HG03103 (cell line): ENCODE data around the gene CFAP410.

Source experiments
- ATAC-seq: cut with Tn5 transposase; IDR thresholded peaks from one replicate; pipeline ENCODE4 v1.9.1; 2021; ENCODE audit warnings: low read depth; ENCODE audit not compliant: unreplicated experiment

Gene CFAP410

DNA sequence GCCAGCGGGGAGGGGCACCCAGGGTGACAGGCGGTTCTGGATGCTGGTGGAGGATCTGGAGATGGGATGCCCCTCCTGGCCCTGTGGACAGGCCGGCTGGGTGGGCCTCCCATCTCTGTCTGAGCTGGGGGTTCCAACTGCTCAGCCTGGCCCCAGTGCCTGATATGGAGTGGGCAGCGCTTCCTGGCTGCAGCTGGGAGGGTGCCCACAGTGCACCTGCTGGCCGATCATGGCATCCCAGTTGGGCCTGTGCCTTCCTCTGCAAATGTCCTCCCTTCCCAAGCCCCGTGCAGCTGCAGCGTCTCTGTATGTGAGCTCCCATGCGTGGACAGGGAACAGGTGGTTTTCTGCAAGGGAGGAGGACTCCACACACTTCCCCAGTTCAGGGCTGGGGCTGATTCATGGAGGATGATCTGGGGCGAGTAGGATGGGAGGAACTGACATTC, 37.2 kb downstream of the CFAP410 start:
- no peak for ATAC-seq

DNA sequence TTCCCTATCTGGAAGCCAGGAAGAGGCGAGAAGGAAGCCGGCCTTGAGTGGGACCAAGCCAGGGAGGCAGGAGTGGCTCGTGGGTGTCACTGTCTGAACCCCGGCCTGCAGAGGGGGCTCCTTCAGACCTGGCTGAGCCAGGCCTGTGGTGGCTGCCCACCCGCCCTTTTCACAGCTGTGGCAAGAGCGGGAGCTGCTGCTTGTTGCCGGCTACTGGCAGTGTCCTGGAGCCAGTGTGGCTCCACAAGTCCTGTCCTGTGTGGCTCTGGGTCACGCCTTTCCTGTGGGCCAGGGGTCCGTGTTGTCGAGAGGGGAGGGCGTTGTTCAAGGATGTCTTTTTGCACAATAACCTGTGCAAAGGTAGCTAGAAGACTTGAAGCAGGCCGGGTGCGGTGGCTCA, 38.0 kb downstream of the CFAP410 start:
- no peak for ATAC-seq

DNA sequence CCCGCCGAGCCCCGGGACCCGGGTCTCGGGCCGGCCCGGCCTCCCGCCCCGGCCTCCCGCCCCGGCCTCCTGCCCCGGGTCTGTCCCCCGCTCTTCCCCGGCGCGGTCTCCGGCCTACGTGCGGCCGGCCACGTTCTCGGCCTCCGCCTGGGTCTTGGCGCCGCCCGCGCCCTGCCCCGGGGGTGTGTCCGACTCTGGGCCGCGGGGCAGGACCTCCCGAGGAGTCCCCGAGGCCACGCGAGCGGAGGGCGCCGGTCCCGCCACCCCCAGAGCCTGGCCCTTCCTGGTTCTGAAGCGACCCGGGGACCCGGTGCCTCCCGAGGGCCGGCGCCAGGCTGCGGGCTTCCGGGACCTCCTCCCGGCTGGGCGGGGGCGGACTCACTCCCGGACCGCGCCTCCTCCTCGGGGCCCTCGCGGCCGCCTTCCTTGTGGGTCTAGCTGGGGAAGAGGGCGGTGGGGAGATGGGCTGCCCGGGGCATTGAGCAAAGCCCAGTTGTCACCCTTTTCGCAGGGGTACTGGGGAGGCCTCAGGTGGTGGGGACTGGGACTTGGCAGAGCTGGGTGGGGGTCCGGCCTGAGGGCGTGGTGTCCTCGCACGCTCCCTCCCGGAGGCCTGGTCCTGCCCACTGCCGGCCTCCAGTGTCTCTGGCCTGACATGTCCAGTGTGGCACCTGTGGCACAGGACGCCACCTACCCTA, 38.8 kb downstream of the CFAP410 start:
- peak; percentile 14 for ATAC-seq

DNA sequence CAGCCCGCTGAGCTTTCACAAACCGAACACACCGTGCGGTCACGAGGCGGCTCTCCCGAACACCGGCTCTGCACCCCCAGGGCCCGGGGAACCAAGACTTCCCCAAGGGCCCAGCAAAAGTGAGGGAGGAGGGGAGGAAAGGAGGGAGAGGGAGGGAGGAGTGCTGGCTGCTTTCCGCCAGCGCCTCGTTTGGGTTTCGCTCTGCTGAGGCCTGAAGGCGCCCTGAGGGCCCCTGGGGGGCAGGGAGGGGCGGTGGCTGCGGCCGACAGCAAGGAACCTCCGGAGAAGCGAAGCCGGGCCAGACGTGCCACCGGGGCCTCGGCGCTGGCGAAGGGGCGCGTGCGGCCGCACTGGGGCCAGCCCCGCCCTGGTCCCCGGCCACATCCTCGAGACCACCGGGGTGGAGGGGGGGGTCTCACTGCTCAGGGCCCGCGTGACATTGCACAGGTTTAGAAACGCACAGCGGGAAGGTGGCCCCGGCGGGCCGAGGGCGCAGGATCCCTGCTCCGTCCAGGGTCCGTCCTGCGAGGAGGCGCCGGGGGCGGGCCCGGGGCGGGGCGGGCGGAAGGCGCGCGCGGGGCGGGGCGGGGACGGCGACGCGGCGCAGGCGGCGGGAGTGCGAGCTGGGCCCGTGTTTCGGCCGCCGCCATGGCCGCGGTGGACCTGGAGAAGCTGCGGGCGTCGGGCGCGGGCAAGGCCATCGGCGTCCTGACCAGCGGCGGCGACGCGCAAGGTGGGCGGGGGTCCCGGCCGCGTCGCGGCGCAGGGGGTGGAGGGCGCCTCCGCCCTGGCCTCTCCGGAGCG, 39.5 kb downstream of the CFAP410 start, which contains the start of gene PFKL:
TSS of gene PFKL (plus strand) at position 596 of the 804 bp plus-strand sequence. CDS start at position 649, 53 bp downstream.
- peak; percentile 52 for ATAC-seq

DNA sequence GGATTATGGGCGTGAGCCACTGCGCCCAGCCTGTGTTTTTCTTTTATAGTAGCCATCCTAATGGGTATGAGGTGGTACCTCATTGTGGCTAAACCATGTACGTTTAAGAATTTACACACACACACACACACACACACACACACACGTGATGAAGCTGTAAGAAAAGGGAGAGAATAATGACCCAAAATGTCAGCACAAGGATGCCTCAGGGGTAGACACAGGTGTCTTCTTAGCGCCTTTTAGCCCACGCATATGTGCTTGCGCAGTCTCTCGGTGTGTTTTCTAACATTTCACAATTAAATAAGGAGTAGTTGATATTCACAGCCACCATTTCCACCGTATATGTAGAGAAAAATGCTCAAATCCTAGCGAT, 40.1 kb downstream of the CFAP410 start:
- no peak for ATAC-seq

DNA sequence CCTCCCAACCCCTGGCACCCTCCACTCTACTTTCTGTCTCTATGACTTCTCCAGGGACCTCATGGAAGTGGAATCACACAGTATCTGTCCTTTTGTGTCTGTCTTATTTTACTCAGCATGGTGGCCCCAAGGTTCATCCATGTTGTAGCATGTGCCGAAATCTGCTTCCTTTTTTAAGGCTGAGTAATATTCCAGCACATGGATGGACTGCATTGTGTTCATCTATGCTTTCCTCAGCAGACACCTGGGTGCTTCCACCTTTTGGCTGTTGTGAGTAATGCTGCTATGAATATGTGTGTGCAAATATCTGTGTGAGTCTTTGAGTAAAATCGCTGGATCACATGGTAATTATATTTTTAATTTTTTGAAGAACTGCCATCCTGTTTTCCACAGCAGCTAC, 40.9 kb downstream of the CFAP410 start:
- no peak for ATAC-seq

DNA sequence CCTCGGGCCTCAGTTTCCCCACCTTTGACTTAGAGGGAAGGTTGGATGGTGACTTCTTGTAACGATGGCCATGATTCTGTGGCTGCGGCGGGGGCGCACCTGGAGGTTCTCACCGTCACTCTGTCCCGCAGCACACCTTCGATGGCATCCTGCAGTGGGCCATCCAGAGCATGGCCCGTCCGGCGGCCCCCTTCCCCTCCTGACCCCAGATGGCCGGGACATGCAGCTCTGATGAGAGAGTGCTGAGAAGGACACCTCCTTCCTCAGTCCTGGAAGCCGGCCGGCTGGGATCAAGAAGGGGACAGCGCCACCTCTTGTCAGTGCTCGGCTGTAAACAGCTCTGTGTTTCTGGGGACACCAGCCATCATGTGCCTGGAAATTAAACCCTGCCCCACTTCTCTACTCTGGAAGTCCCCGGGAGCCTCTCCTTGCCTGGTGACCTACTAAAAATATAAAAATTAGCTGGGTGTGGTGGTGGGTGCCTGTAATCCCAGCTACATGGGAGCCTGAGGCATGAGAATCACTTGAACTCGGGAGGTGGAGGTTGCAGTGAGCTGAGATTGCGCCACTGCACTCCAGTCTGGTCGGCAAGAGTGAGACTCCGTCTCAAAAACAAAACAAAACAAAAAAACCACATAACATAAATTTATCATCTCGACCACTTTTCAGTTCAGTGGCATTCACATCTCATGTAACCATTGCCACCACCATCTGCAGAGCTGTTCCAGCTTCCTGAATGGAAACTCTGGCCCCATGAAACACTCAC, 41.5 kb downstream of the CFAP410 start:
- no peak for ATAC-seq

DNA sequence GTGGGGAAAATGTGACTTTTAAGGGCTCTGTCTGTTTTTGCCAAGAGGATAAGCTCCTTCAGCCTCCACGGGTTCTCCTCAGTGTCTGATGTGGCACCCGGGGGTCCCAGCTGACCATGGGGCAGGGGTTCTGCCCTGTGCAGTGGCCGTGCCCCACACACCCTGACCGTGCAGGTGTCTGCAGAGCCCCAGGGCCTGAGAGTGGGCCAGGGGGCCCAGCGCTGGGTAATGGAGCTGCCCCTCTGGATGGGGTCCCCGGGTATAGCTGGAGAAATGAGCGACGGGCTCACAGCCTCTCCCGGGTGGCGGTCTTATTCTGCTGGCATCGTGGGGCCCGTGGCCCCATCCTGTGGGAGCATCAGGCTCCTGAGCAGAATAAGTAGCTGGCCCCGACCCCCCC, 42.3 kb downstream of the CFAP410 start:
- no peak for ATAC-seq

DNA sequence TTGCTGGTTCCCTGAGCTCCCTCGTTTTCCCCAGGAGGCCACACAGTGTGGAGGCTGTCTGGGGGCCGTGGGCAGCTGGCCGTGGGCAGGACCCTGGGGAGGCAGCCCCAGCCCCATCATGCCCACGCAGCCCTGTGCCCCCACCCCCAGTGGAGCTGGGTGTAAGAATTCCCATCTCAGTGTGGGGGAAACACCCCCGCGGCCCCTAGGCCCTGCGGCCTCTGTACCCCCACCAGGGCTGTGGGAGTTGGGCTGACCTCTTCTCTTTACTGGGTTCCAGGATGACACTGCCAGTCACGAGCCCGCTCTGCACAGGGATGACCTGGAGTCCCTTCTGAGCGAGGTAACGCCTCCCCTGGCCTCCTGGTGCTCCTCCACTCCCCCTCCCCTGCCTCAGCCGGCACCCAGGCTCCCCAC, 43.1 kb downstream of the CFAP410 start:
- no peak for ATAC-seq

DNA sequence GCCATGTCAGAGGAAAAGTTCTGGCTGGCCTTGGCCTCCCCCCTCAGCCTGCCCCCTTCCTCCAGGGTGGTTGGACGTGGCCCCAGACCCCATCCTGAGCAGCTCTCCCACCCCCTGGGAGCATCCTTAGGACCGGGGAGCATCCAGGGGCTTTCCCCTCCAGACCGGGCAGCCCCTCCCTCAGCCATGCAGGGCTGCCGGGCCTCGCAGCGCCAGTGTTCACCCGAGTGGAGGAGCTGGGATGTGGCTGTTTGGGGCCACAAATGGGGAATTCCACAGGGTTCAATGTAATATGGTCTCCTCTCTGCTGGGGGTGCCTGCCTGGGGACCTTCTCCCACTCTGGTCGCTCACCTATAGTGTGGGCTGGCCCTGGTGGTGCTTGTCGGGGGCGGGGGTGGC, 43.5 kb downstream of the CFAP410 start:
- no peak for ATAC-seq

DNA sequence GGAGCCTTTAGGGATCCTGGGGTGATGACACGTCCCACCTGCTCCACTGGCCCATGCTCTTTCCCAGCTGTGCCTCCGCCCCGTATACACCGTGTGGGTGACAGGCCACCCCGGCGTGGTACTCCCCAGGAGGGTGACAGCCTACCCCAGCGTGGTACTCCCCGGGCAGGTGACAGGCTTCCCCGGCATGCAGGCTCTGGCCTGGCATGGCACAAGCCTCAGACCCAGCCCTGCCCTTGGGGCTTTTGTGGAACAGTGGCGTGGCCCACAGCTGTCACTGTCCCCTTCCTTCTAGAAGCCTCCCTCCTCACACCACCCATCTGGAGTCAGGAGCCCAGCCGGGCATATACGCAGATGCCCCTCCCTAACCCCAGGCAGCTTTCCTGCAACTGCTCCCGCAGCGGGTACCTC, 44.0 kb downstream of the CFAP410 start:
- no peak for ATAC-seq

DNA sequence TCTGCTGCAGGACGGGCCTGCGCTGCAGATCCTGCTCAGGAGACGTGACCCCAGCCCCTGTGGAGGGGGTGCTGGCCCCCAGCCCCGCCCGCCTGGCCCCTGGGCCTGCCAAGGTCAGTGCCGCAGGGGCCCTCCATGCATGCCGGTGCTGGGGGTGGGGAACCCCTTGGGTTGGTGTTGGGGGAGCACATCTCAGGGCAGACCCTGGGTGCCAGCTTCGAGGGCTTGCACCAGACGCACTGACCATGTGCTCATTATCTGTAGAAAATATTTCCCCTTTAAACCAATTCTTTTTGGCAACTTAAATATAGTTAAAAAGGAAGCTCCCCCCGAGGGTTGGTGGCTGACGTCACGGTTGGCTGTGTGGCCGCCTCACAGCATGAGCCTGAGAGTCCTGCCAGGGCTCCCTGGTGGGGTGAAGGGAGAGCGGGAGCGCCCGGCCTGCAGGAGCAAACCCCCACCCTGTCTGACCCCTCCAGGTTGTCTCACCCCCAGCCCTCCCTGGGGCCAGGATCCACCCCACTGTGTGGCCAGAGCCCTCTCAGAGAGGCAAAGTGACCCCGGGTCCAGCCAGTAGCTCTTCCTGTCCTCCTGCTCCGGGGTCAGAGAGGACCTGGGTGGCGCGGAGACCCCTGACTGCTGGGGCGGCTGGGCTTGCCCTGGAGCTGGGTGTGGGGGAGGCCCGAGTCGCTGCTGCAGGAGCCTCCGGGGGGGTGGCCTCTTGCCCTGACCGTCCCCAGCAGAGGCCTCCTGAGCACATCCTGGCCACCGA, 44.6 kb downstream of the CFAP410 start:
- no peak for ATAC-seq

DNA sequence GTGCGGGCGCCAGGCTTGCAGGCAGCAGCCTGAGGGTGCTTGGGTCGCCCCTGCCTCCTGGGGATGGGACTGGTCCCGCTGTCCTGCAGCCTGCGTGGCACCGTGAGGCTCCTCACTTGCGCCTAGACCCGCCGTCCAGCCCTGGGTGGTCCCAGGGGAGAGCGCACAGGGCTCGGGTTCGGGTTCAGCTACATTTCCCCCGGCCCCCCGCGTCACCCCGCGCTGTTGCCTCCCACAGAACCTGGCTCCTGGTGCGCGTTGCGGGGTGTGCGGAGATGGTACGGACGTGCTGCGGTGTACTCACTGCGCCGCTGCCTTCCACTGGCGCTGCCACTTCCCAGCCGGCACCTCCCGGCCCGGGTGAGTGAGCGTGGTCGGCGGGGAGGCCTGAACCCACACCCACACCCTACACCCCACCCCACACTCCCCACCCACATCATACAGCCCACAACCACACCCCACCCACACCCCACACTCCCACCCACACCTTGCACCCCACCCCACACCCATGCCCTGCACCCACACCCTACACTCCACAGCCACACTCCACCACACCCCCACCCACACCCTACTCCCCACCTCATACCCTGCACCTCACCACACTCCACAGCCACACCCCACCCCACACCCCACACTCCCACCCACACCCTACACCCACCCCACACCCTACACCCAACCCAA, 45.5 kb downstream of the CFAP410 start:
- no peak for ATAC-seq

DNA sequence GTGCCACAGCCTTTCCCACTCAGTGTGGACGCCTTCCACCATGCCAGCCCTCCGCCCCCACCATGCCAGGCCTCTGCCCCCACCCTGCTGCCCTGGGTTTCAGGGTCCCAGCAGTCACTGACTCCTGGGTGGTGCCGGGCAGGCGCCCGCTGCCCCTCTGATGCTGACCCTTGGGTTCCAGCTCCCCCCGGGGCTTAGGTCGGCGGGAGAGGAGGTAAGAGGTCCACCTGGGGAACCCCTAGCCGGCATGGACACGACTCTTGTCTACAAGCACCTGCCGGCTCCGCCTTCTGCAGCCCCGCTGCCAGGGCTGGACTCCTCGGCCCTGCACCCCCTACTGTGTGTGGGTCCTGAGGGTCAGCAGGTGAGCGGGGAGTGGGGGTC, 46.4 kb downstream of the CFAP410 start:
- ATAC-seq = no peak

DNA sequence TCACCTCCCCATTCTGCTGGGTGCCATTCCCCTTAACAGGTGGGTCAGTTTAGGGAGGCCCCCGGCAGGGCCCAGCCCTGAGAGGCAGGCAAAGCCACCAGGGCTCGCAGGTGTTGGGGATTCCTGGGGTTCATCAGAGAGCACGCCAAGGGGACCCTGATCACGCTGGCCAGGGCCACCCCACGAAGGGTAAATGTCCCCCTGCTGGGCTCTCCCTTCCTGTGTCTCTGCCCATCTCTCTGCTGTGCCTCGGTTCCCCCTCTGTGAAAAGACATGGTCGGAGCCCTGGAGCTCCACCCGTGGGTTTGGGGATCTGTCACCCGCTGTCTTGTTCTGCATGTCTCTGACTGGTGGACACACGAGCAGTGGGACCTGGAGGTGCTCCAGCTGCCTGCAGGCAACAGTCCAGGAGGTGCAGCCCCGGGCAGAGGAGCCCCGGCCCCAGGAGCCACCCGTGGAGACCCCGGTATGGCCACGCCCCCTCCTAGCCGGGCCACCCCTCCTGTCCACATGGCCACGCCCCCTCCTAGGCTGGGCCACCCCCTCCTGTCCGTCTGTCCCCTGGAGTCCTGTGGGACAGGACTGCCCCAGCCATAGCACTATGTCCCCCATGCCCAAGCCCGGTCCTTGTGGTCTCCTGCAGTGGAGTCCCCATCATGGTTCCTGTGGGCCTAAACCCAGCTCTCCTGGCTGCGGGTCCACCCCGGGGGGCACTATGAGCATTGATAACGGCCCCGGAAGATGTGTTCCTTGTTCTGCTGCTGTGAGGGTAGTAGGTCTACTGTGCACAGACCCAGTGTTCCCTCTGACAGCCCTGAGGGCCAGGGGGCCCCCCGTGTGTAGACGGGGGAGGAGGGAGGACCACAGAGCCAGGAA, 47.0 kb downstream of the CFAP410 start:
- ATAC-seq = no peak

DNA sequence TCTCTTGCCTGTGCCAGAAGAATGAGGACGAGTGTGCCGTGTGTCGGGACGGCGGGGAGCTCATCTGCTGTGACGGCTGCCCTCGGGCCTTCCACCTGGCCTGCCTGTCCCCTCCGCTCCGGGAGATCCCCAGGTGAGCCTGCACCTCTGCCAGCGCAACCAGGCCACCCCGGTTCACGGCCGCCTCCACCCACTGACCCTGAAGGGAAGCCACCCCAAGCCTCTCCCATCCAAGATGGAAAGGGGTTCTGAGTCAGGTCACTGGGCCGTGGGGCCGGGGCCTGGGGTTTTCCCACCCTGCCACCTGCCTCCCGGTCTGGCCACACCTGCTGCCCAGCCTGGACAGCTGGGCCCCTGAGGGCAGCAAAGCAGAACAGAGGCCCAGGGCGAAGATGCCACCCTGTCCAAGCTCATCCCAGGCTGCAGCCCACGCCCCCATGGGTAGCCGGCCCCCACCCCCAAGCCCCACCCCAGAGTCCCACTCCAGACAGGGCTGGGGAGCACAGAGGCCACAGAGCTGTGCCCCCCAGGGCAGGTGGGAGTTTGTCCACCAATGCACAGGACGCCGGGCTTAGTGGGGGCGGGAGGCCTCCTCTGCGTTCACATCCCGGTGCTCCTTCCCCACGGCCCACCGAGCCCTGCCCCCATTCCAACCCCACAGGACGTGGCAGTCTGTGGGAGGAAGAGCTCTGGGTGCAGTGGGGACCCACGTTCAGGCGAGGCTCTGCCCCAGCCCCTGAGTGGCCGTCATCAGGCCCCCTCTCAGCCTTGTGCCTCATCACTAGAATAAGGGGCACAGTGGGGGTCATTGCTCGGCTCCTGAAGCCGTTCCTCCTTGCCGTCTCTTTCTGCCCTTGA, 47.9 kb downstream of the CFAP410 start:
- no peak for ATAC-seq

DNA sequence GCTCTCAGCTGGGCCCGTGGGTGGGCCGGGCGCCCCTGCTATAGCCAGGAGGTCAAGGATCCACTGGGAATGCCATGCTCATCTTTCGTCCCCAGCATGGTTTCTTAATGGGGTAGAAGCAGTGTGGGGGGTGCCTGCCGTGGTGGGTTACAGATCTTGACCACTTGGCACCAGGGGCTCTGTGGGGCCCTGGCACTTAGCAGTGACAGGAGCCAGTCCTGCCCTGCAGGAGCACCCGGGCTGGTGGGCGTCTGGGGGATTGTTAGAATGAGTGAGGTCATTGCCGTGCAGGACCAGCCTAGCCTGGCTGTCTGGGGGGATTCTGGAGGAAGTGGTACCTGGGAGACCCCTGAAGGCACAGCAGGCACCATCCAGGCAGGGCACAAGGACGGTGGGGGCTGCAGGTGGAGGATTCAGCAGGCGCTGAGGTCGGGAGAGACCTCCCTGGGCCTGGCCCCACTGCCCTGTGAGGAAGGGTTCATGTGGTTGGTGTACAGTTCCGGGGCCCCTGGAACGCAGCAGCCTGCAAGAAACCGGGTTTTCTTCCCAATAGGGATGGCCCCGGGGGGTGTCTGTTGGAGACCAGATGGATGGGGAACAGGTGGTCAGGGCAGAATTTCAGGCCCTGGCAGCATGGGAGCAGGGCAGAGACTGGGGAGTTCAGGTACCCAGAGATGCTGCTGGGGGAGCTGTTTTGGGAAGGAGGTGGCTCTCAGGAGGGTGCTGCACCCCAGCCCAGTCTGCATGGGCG, 48.7 kb downstream of the CFAP410 start:
- no peak for ATAC-seq
